Thyroid gland (tissue), 4 donors: Measurements from ENCODE around the gene HLF.

Experiments
- POLR2A ChIP-seq, 2 donors: fragments of 450-650 bp; IDR thresholded peaks; one replicate each; pipeline ENCODE4 v1.6.1; 2017; ENCODE audit warnings: antibody characterized with exemption in 2 of 2, mild to moderate bottlenecking in 2 of 2, moderate library complexity in 1 of 2
- TF ChIP-seq, protein P1 (sequence below), 6 experiments: fragments of 200-600 bp in 3 of 6; fragments of 450-650 bp in 3 of 6; sonication (generic) in 3 of 6; IDR thresholded peaks; one replicate each; pipeline ENCODE4 v1.5.1; 2016 to 2019; ENCODE audit warnings: antibody characterized with exemption in 6 of 6, mild to moderate bottlenecking in 2 of 6, inconsistent platforms in 1 of 6, moderate library complexity in 1 of 6

DNA sequence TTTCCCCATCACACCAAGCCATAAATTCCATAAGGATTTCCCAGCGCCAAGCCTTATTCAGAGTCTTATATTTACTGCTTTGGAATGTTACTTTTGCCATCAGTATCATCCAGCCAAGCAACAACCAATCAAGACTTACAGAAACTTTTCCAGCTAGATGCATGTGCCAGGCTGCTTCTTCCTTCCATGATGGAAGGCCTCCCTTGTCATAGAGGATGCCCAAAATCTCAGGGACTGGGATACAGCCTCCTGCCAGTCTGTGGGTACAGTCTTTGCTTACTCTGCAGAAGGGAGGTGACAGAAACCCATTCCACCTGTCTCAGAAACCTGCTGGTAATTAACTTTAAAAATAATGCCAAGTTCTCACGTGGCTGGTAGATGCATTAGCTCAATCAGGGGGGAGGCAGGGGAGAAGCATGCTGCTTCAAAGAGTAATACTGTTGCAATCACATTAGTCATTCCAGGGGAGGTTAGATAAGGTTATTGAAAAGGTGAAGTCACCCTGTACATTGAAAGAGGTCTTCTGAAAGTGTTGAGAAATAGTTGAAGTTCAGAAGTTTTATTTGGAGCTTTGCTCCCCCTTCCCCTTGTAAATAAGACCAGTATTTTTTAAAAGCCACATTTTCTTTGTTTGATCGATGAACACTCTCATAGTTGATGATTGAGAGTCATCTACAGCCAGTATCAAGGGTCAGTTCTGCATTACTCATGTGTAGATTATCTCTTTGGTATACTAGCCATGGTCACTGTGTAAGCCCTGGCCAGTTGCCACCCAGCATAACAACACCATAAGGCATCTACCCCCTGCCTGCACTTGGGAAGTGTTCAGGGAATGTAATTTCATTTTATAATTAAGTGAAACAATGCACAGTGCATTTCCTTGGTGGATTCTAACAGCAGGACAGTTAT lies 22.2 kb downstream of the HLF start:
- TF ChIP-seq POLR2A (IDR thresholded peaks at IDR 0.05) = no peak
- TF ChIP-seq, protein P1, sequence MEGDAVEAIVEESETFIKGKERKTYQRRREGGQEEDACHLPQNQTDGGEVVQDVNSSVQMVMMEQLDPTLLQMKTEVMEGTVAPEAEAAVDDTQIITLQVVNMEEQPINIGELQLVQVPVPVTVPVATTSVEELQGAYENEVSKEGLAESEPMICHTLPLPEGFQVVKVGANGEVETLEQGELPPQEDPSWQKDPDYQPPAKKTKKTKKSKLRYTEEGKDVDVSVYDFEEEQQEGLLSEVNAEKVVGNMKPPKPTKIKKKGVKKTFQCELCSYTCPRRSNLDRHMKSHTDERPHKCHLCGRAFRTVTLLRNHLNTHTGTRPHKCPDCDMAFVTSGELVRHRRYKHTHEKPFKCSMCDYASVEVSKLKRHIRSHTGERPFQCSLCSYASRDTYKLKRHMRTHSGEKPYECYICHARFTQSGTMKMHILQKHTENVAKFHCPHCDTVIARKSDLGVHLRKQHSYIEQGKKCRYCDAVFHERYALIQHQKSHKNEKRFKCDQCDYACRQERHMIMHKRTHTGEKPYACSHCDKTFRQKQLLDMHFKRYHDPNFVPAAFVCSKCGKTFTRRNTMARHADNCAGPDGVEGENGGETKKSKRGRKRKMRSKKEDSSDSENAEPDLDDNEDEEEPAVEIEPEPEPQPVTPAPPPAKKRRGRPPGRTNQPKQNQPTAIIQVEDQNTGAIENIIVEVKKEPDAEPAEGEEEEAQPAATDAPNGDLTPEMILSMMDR (IDR thresholded peaks at IDR 0.05) = no peak
